GM20431 (cell line): ENCODE results near the gene PPP1R1B.

Experiments used
- in situ Hi-C: fragments of 300-500 bp; cut with MseI, MboI; formaldehyde crosslinking; loops from one replicate; pipeline ENCODE4 v1.15.0; 2020; ENCODE audit warnings: low sequenced_read_pairs; ENCODE audit not compliant: unreplicated experiment

Gene PPP1R1B

DNA sequence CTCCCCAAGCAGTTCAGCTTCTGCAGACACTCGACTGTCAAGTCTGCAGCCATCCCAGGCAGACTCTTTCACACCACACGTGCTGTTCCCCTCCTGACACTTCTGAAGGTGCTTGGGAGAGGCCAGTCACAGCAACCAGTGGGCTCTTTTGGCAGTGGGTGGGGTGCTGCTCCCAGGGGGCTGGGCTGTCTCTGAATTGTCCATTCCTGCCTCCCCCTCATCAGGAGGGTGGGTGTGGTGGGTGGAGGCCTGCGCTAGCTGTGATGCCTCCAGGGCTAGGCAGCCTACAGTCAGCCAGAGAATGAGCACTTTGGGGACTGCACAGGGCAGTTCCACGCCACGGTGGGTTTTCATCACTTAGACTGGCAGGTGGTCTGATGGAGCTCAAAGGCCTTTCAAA lies 20.5 kb downstream of the PPP1R1B start:
- in situ Hi-C loops: loop anchor here (25.0 kb wide), 1 partner anchor 90 kb away; the partner anchor contains the start of genes GRB7 and MIEN1

- in situ Hi-C loops: loop anchor here (25.0 kb wide), 1 partner anchor 89 kb away; the partner anchor contains the start of genes GRB7 and MIEN1
Measured at GRCh38 chr17:39648616-39649366, 22.0 kb downstream of the PPP1R1B start.

GRCh38 chr17:39650121-39650579 lies 23.4 kb downstream of the PPP1R1B start:
- in situ Hi-C loops: no loop called here

GRCh38 chr17:39651923-39652586 lies 25.3 kb downstream of the PPP1R1B start:
- in situ Hi-C loops: no loop called here

DNA sequence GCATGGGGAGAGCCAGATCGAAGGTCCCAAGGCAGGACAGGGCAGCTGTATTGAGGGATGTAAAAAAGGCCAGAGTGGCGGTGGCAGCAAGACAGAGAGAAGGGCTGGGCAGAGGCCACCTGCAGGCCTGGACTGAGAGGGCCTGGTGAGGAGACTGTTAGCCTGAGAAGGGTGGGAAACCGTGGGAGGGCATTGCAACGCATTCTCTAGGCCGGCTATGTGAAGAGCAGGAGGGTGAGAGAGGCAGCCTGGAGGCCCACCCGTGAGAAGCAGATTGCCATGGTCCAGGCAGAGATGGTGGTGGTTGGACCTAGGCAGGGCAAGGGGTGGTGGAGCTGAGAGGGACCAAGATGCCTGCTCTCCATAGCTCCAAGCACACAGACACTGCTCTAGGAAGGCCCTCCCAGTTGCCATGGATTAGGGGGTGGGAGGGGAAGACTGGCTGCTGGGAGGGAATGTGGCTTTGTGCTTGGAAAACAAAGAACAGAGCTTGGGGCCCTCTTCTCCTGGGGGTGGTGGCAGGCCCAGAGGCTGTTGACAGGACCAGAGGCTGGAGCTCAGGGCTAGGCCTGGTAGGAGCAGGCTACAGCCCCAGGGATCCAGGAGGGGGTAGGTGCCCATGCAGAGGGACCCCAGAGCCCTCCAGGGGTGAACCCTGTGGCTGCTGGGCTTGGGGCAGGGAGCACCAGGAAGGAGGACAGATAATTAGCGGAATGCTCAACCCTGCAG lies 26.0 kb downstream of the PPP1R1B start:
- in situ Hi-C loops: no loop called here

DNA sequence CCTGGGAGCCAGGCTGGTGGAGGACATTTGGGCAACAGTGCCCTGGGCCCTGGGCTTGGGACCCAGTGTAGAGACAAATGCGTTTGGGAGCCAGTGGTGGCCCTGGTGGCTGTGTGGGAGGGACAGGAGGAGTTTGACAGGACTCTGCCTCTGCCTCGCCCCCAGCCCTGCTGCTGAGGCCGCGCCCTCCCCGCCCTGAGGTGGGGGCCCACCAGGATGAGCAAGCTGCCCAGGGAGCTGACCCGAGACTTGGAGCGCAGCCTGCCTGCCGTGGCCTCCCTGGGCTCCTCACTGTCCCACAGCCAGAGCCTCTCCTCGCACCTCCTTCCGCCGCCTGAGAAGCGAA lies 26.5 kb downstream of the PPP1R1B start:
- in situ Hi-C loops: no loop called here

GRCh38 chr17:39653662-39654331 lies 27.0 kb downstream of the PPP1R1B start:
- in situ Hi-C loops: no loop called here

- in situ Hi-C loops: no loop called here
Measured at GRCh38 chr17:39655105-39655504, 28.4 kb downstream of the PPP1R1B start.

DNA sequence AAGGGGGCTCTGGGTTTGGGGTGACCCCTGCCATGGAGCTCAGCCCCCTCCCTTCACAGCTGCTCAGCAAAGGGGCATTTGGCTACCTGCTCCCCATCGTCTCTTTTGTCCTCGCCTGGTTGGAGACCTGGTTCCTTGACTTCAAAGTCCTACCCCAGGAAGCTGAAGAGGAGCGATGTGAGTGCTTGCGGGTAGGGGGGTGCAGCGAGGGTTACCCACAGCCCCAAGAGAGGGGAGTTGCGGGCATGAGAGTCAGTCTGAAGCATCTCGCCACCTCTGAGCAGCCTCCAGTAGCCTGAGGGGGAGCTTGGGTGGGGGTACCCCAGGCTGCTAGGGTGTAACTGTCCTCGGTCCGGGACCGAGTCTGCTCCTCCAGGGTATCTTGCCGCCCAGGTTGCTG lies 31.6 kb downstream of the PPP1R1B start:
- in situ Hi-C loops: no loop called here

DNA sequence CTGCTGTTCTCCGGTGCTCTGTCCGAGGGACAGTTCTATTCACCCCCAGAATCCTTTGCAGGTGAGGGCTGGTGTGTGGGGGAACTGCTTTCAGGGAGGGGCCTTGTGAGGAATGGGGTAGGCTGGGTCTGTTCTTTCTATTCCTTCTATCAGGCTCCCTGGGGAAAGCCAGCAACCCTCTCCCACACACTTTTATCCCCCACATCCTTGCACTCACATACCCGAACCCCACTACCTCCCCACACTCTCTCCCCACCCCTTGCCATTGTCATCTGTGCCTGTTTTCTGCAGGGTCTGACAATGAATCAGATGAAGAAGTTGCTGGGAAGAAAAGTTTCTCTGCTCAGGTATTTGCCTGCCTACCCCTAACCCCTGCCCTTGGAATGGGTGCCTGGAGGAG lies 32.0 kb downstream of the PPP1R1B start:
- in situ Hi-C loops: no loop called here

- in situ Hi-C loops: no loop called here
Measured at GRCh38 chr17:39659279-39660010, 32.7 kb downstream of the PPP1R1B start.

- in situ Hi-C loops: no loop called here
Measured at GRCh38 chr17:39660011-39660360, 33.2 kb downstream of the PPP1R1B start.

- in situ Hi-C loops: no loop called here
Measured at GRCh38 chr17:39660397-39661385, 33.9 kb downstream of the PPP1R1B start.

DNA sequence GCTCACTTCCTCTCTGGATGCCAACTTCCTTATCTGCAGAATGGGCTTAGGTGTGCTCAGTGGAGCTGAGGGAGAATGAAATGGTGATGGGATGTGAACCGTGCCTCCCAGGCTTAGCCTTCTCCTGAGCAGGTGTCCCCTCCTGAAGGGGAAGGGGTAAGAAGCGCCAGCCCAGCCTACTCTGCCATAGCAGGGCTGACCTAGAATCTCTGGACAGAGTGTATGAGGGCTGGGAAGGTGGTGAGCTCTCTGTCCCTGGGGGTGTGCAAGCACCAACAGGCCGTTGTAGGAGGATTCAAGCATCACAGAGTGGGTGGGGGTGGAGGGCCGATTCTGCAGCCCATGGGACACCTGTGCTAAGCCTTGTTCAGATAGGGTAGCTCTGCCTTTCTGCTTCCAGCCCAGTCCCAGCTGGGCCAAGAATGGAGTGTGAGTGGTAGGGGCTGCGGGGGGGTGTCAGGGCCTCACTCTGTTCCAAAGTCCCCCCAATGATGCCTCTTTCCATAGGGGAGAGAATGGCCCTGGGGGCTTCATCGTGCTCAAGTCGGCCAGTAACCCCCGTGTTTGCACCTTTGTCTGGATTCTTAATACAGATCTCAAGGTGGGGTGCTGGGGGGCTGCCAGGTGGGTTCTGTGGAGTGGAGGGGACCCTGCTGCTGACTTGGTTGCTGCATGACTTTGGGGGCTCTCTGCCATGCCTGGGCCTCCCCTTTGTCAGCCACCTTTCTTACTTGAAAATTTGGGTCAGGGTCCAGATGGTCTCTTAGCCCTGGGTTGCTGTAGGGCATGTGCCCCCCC lies 35.2 kb downstream of the PPP1R1B start:
- in situ Hi-C loops: no loop called here

GRCh38 chr17:39662551-39663339 lies 36.0 kb downstream of the PPP1R1B start:
- in situ Hi-C loops: no loop called here

DNA sequence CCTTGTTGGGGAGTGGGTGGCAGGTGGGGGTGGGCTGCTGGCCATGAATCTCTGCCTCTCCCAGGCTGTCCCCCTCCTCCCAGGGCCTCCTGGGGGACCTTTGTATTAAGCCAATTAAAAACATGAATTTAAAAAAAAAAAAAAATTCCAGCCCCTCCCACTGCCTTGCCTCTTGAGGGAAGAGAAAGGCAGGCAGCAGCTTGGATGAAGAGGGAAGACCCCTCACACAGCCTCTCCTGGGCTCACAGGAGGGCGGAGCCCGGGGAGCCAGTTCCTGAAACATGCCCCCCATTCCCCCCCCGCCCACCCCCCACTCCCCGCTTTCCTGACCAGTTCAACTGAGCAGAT lies 36.6 kb downstream of the PPP1R1B start:
- in situ Hi-C loops: no loop called here
